Ovary (tissue), 9 donors: ENCODE data around the gene NES. TPM values are rescaled to one million over a fixed set of nuclear protein-coding genes. Genes with fewer than 3 reads are reported as not detected.

ENCODE experiments used
- DNase-seq, 5 donors: peaks; one replicate each; pipeline ENCODE4 v3.0.0-alpha.2; 2019 to 2020
- H3K27ac ChIP-seq, 2 donors: fragments of 200-600 bp; one replicate each; pipeline versions ENCODE4 v1.5.1 to v1.8.0; 2019 to 2022
- H3K27me3 ChIP-seq: fragments of 200-600 bp; one replicate; pipeline ENCODE4 v1.8.0; 2022
- H3K36me3 ChIP-seq: fragments of 200-600 bp; sonication (generic); one replicate; pipeline ENCODE4 v1.5.1; 2019
- H3K4me1 ChIP-seq: one replicate; pipeline ENCODE4 v1.8.1; 2013; ENCODE audit warnings: mild to moderate bottlenecking, moderate library complexity; ENCODE audit not compliant: insufficient read depth
- H3K4me3 ChIP-seq: fragments of 200-600 bp; sonication (generic); one replicate; pipeline ENCODE4 v1.5.1; 2017
- H3K9me3 ChIP-seq, 2 donors: fragments of 200-600 bp in 1 of 2; sonication (generic) in 1 of 2; one replicate each; pipeline versions ENCODE4 v1.5.1 to v1.8.1; 2013 to 2019; ENCODE audit warnings: mild to moderate bottlenecking in 1 of 2, moderate library complexity in 1 of 2
- CTCF ChIP-seq, 3 donors: fragments of 450-650 bp in 2 of 3; fragments of 200-600 bp in 1 of 3; IDR thresholded peaks; one replicate each; pipeline versions ENCODE4 v1.5.1 to v1.8.0; 2016 to 2022; ENCODE audit warnings: antibody characterized with exemption in 3 of 3, mild to moderate bottlenecking in 1 of 3
- EP300 ChIP-seq: sonication (generic); formaldehyde crosslinking; IDR thresholded peaks from one replicate; pipeline ENCODE4 v1.6.1; 2017; ENCODE audit warnings: antibody characterized with exemption
- POLR2A ChIP-seq: fragments of 450-650 bp; IDR thresholded peaks from one replicate; pipeline ENCODE4 v1.6.1; 2017; ENCODE audit warnings: antibody characterized with exemption, mild to moderate bottlenecking, moderate library complexity
- WGBS, 3 donors: extraction: QIAGEN DNeasy Blood & Tissue Kit in 1 of 3; methylation state at CpG; one replicate each; pipeline versions ENCODE4 v1.1.5 to v1.1.7; 2013 to 2017; 5-methylcytosine and 5-hydroxymethylcytosine counted together
- intact Hi-C, 4 donors: fragments of 100-400 bp; cut with DNase I; formaldehyde crosslinking; loops; one replicate each; pipeline versions ENCODE4 v1.11.0 to v1.15.1; 2022 to 2023
- polyA plus RNA-seq, 2 donors: library from polyadenylated mRNA; stranded (reverse); fragments of 200-250 nt in 1 of 2; fragments of 350-450 nt in 1 of 2; fragmentation: Illumina TruSeq in 1 of 2; extraction: RNeasy Lipid Tissue Mini Kit (QIAGEN cat#74804) in 1 of 2; gene quantifications; one replicate each; pipeline ENCODE4 v1.2.3, GENCODE V29; 2013 to 2014
- total RNA-seq, 7 donors: library from RNA; depleted of rRNA in 2 of 7; stranded (reverse); fragments of >200 nt in 2 of 7; fragmentation: NEBNext Ultra II Directional in 3 of 7; extraction: Animal tissue kit (Norgen Biotek cat#: 25700) in 3 of 7; gene quantifications; one replicate each; pipeline versions ENCODE4 v1.1.0 to v1.2.4, GENCODE V29; 2016 to 2023
- donor health status: DM: no; HTN: no; CAD: no; lungs with moderate emphysema.
- donor health status: DM: no; HTN: no; CAD: no.
- donor health status: Bipolar disorder and iron deficiency.
- donor health status: DM: yes; HTN: yes; CAD: no.
- donor health status: DM: no; HTN: no; CAD: no.
- donor health status: DM: yes; HTN: yes; CAD: no.

The NES gene
- total and polyA plus RNA-seq, 9 donors, result 3.5 to 32.9 (median 11.3) TPM

DNA sequence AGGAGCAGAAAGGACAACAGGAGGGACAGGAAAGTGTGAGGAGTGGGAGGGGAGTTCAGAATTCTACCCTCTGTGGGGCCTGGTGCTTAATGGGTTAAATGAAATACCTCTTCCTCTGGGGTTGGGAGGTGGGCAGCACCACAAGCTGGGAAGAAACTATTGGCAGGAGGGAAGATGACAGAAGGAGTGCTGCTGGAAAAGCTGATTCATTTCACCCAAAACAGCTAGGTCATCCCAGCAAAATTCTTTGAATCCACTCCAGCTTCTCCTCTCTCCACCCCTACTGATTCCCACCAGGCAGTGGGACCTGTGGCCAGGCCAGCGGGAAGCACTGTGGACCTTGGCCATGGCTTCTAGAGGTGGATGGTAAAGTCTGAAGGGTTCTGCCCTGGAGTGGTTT lies 22.5 kb downstream of the NES start:
- Histone ChIP-seq H3K4me1 (no peaks in the 10 kb centered on the region), H3K27ac (no peak overlapping the region), H3K4me3 (no peak overlapping the region), H3K27me3 (no peaks in the 10 kb centered on the region), H3K9me3 (no peaks in the 10 kb centered on the region), H3K36me3 (no peaks in the 10 kb centered on the region)
- WGBS, 3 donors, result 17 to 50% (median 34%) methylated on average over 1 of the region's 1 CpG
- no peak for DNase-seq
- intact Hi-C loops, result loop anchor here in 2 of 4 donors (5.0 to 10.0 kb wide), 2 partner anchors 70 to 197 kb away; no protein-coding TSS in a partner anchor
- no peak for TF ChIP-seq POLR2A
- no peak for TF ChIP-seq CTCF (IDR thresholded peaks at IDR 0.05)
- no peak for TF ChIP-seq EP300

GRCh38 chr1:156652992-156653355 lies 24.2 kb downstream of the NES start:
- no peaks in the 10 kb centered on the region for H3K9me3 ChIP-seq
- WGBS, 3 donors, result 76 to 84% (median 80%) methylated on average over 9 of the region's 9 CpGs
- no peaks in the 10 kb centered on the region for H3K27me3 ChIP-seq
- H3K4me3 ChIP-seq, result no peak overlapping the region
- no peak overlapping the region for H3K27ac ChIP-seq
- no peak for DNase-seq
- no peaks in the 10 kb centered on the region for H3K4me1 ChIP-seq
- no peak for TF ChIP-seq POLR2A
- no peak for TF ChIP-seq EP300
- TF ChIP-seq CTCF (IDR thresholded peaks at IDR 0.05), result no peak
- intact Hi-C loops, result loop anchor here in 1 of 4 donors (10.0 kb wide), 1 partner anchor 68 kb away; no protein-coding TSS in a partner anchor
- H3K36me3 ChIP-seq, result no peaks in the 10 kb centered on the region

DNA sequence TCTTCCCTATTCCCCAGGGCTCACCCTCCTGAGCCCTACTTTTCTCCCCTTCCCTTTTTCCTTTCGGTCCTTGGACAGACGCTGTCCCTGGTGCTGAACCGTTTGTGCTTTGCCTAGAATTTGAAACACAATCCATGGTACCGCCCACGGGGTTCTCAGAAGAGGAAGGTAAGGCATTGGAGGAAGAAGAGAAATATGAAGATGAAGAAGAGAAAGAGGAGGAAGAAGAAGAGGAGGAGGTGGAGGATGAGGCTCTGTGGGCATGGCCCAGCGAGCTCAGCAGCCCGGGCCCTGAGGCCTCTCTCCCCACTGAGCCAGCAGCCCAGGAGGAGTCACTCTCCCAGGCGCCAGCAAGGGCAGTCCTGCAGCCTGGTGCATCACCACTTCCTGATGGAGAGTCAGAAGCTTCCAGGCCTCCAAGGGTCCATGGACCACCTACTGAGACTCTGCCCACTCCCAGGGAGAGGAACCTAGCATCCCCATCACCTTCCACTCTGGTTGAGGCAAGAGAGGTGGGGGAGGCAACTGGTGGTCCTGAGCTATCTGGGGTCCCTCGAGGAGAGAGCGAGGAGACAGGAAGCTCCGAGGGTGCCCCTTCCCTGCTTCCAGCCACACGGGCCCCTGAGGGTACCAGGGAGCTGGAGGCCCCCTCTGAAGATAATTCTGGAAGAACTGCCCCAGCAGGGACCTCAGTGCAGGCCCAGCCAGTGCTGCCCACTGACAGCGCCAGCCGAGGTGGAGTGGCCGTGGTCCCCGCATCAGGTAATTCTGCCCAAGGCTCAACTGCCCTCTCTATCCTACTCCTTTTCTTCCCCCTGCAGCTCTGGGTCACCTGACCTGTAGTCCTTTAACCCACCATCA lies 24.8 kb downstream of the NES start:
- H3K9me3 ChIP-seq, result no peaks in the 10 kb centered on the region
- no peaks in the 10 kb centered on the region for H3K27me3 ChIP-seq
- 35 to 47% (median 41%) methylated on average over 16 of the region's 16 CpGs for WGBS, 3 donors
- H3K27ac ChIP-seq, result no peak overlapping the region
- H3K4me1 ChIP-seq, result no peaks in the 10 kb centered on the region
- peak in 2 of 5 donors; percentile 37 to 58 for DNase-seq
- H3K4me3 ChIP-seq, result no peak overlapping the region
- H3K36me3 ChIP-seq, result no peaks in the 10 kb centered on the region
- intact Hi-C loops, result loop anchor here in 1 of 4 donors (10.0 kb wide), 1 partner anchor 68 kb away; no protein-coding TSS in a partner anchor
- TF ChIP-seq CTCF (IDR thresholded peaks at IDR 0.05) (no peak), POLR2A (no peak), EP300 (no peak)

- WGBS, 3 donors, result 12 to 29% (median 25%) methylated on average over 2 of the region's 2 CpGs
- Histone ChIP-seq H3K27ac (no peak overlapping the region), H3K9me3 (no peaks in the 10 kb centered on the region), H3K4me3 (no peak overlapping the region), H3K27me3 (no peaks in the 10 kb centered on the region), H3K4me1 (no peaks in the 10 kb centered on the region), H3K36me3 (no peaks in the 10 kb centered on the region)
- intact Hi-C loops, result no loop called here
- no peak for TF ChIP-seq POLR2A
- TF ChIP-seq CTCF (IDR thresholded peaks at IDR 0.05), result no peak
- TF ChIP-seq EP300, result no peak
- DNase-seq, result no peak
Observed at GRCh38 chr1:156648951-156649350, 28.3 kb downstream of the NES start.
